Gastroesophageal sphincter (tissue), 4 donors: ENCODE measurements around the gene PRKN. TPM values are rescaled to one million over a fixed set of nuclear protein-coding genes. Genes with fewer than 3 reads are reported as not detected.

Source experiments
- ATAC-seq: fragments of 150-250 bp; one replicate; pipeline ENCODE4 v1.9.1; 2016; ENCODE audit warnings: mild to moderate bottlenecking, moderate library complexity
- H3K27ac ChIP-seq, 4 donors: fragments of 200-600 bp; sonication (generic) in 3 of 4; 1 replicate in 3 of 4; 2 replicates in 1 of 4; pipeline ENCODE4 v1.5.1; 2016 to 2019
- H3K27me3 ChIP-seq: fragments of 200-600 bp; sonication (generic); one replicate; pipeline ENCODE4 v1.5.1; 2019
- H3K36me3 ChIP-seq, 2 donors: fragments of 200-600 bp; sonication (generic); one replicate each; pipeline ENCODE4 v1.5.1; 2019; ENCODE audit warnings: control low read depth in 1 of 2
- H3K4me1 ChIP-seq, 3 donors: fragments of 200-600 bp; sonication (generic); 1 replicate in 2 of 3; 2 replicates in 1 of 3; pipeline ENCODE4 v1.5.1; 2016 to 2019; ENCODE audit warnings: control low read depth in 2 of 3
- H3K4me3 ChIP-seq, 2 donors: fragments of 200-600 bp; sonication (generic); one replicate each; pipeline ENCODE4 v1.5.1; 2019; ENCODE audit warnings: mild to moderate bottlenecking in 1 of 2, moderate library complexity in 1 of 2
- H3K9me3 ChIP-seq, 3 donors: fragments of 200-600 bp; sonication (generic); one replicate each; pipeline ENCODE4 v1.5.1; 2017 to 2019; ENCODE audit warnings: control low read depth in 2 of 3
- CTCF ChIP-seq, 4 experiments: fragments of 200-600 bp in 2 of 4; fragments of 450-650 bp in 2 of 4; sonication (generic) in 1 of 4; IDR thresholded peaks; one replicate each; pipeline ENCODE4 v1.5.1; 2017 to 2019; ENCODE audit warnings: antibody characterized with exemption in 4 of 4, mild to moderate bottlenecking in 2 of 4, moderate library complexity in 2 of 4
- EP300 ChIP-seq: sonication (generic); formaldehyde crosslinking; IDR thresholded peaks from one replicate; pipeline ENCODE4 v1.6.1; 2017; ENCODE audit warnings: antibody characterized with exemption, mild to moderate bottlenecking
- POLR2A ChIP-seq, 2 donors: fragments of 450-650 bp; IDR thresholded peaks; one replicate each; pipeline ENCODE4 v1.6.1; 2017; ENCODE audit warnings: antibody characterized with exemption in 2 of 2, mild to moderate bottlenecking in 2 of 2, moderate library complexity in 1 of 2
- POLR2AphosphoS5 ChIP-seq: sonication (generic); formaldehyde crosslinking; IDR thresholded peaks from one replicate; pipeline ENCODE4 v1.6.1; 2017; ENCODE audit warnings: antibody characterized with exemption
- WGBS, 2 donors: methylation state at CpG; one replicate each; pipeline ENCODE4 v1.1.5; 2018; ENCODE audit warnings: low coverage in 1 of 2; 5-methylcytosine and 5-hydroxymethylcytosine counted together
- total RNA-seq, 4 donors: library from RNA; depleted of rRNA; stranded (reverse); fragments of >200 nt; gene quantifications; one replicate each; pipeline ENCODE4 v1.1.0, GENCODE V29; 2016

PRKN gene
- total RNA-seq, 4 donors from 2014 or later: 8.4 to 58.6 (median 25.8) TPM

- WGBS, 2 donors: 89% methylated on average over 3 of the region's 7 CpGs; no CpG with 5 or more reads in 1 of the 2 donors
- ATAC-seq: no peak
These were observed 574.4 kb downstream of the PRKN start for GRCh38 chr6:162153120-162153519.

GRCh38 chr6:162151021-162151665 is 576.4 kb downstream of the PRKN start:
- no peak for ATAC-seq
- peaks cover 0 to 6% (median 0%) of the 10 kb centered on the region in 3 donors for H3K9me3 ChIP-seq
- no peak for TF ChIP-seq CTCF (IDR thresholded peaks at IDR 0.05)
- no peak for TF ChIP-seq EP300
- no peak for TF ChIP-seq POLR2AphosphoS5
- no peak for TF ChIP-seq POLR2A (IDR thresholded peaks at IDR 0.05)
- 55 to 61% methylated on average over 6 of the region's 6 CpGs for WGBS, 2 donors
- no peaks in the 10 kb centered on the region for H3K4me1 ChIP-seq
- H3K27ac ChIP-seq: no peak overlapping the region
- no peak overlapping the region for H3K4me3 ChIP-seq
- no peaks in the 10 kb centered on the region for H3K27me3 ChIP-seq
- H3K36me3 ChIP-seq: peaks cover 0 to 4% of the 10 kb centered on the region in 2 donors

More at GRCh38 chr6:162153120-162153519, 574.4 kb downstream of the PRKN start:
- H3K27me3 ChIP-seq: no peaks in the 10 kb centered on the region
- no peak overlapping the region for H3K4me3 ChIP-seq
- peaks cover 0 to 12% (median 0%) of the 10 kb centered on the region in 3 donors for H3K4me1 ChIP-seq
- no peak overlapping the region for H3K27ac ChIP-seq
- peaks cover 0 to 4% of the 10 kb centered on the region in 2 donors for H3K36me3 ChIP-seq
- H3K9me3 ChIP-seq: peaks cover 0 to 6% (median 0%) of the 10 kb centered on the region in 3 donors
- TF ChIP-seq POLR2A (IDR thresholded peaks at IDR 0.05) (no peak), CTCF (IDR thresholded peaks at IDR 0.05) (no peak), POLR2AphosphoS5 (no peak), EP300 (no peak)

- Histone ChIP-seq H3K27ac (no peak overlapping the region), H3K4me3 (no peak overlapping the region), H3K9me3 (peaks cover 0 to 6% (median 0%) of the 10 kb centered on the region in 3 donors), H3K27me3 (no peaks in the 10 kb centered on the region), H3K36me3 (peaks cover 0 to 4% of the 10 kb centered on the region in 2 donors), H3K4me1 (no peaks in the 10 kb centered on the region)
- no peak for TF ChIP-seq CTCF (IDR thresholded peaks at IDR 0.05)
- no peak for TF ChIP-seq POLR2A (IDR thresholded peaks at IDR 0.05)
- no peak for TF ChIP-seq EP300
- ATAC-seq: no peak
- 86 to 90% methylated on average over 2 to 4 of the region's 7 CpGs for WGBS, 2 donors
These were observed 577.3 kb downstream of the PRKN start for GRCh38 chr6:162150295-162150694.

GRCh38 chr6:162149786-162150185 is 577.8 kb downstream of the PRKN start:
- no peak overlapping the region for H3K27ac ChIP-seq
- TF ChIP-seq POLR2A (IDR thresholded peaks at IDR 0.05): no peak
- TF ChIP-seq POLR2AphosphoS5: no peak
- no peak for TF ChIP-seq CTCF (IDR thresholded peaks at IDR 0.05)
- TF ChIP-seq EP300: no peak
- ATAC-seq: no peak
- H3K4me1 ChIP-seq: no peaks in the 10 kb centered on the region
- H3K27me3 ChIP-seq: no peaks in the 10 kb centered on the region
- no peak overlapping the region for H3K4me3 ChIP-seq
- peaks cover 0 to 4% of the 10 kb centered on the region in 2 donors for H3K36me3 ChIP-seq
- peaks cover 0 to 6% (median 0%) of the 10 kb centered on the region in 3 donors for H3K9me3 ChIP-seq
- WGBS, 2 donors: 92 to 93% methylated on average over 3 to 6 of the region's 6 CpGs

GRCh38 chr6:162147805-162148204 is 579.8 kb downstream of the PRKN start:
- Histone ChIP-seq H3K4me3 (no peak overlapping the region), H3K4me1 (no peaks in the 10 kb centered on the region), H3K27ac (no peak overlapping the region), H3K36me3 (no peaks in the 10 kb centered on the region), H3K27me3 (no peaks in the 10 kb centered on the region), H3K9me3 (no peaks in the 10 kb centered on the region)
- ATAC-seq: no peak
- no peak for TF ChIP-seq POLR2AphosphoS5
- no peak for TF ChIP-seq POLR2A (IDR thresholded peaks at IDR 0.05)
- no peak for TF ChIP-seq EP300
- TF ChIP-seq CTCF (IDR thresholded peaks at IDR 0.05): no peak
- 88 to 100% methylated on average over 3 of the region's 3 CpGs for WGBS, 2 donors
